Left lobe of liver (tissue), 2 donors: ENCODE measurements around the gene PRKCA. TPM values are rescaled to one million over a fixed set of nuclear protein-coding genes. Genes with fewer than 3 reads are reported as not detected.
A peak's percentile ranks its signal among the peaks of the same experiment; 100 is the strongest.
"Not testable (repeated sequence)": the region's sequence is repeated elsewhere in the genome, so short reads cannot be mapped to it uniquely, and the experiment has no call there.

Source experiments
- ATAC-seq: fragments of 200-7000 bp; cut with Tn5 transposase; one replicate; pipeline ENCODE4 v1.9.1; 2020; ENCODE audit warnings: mild to moderate bottlenecking, moderate library complexity
- DNase-seq: peaks from one replicate; pipeline ENCODE4 v3.0.0-alpha.2; 2020; ENCODE audit warnings: low spot score
- total RNA-seq: library from RNA; stranded (reverse); gene quantifications from one replicate; pipeline ENCODE4 v1.2.1, GENCODE V29; 2021
- donor health status: DM: no; HTN: no; CAD: no; lungs with moderate emphysema.
- donor health status: DM: no; HTN: yes; CAD: no.

PRKCA gene
- total RNA-seq, 1 donor from 2014 or later: 21.2 TPM

DNA sequence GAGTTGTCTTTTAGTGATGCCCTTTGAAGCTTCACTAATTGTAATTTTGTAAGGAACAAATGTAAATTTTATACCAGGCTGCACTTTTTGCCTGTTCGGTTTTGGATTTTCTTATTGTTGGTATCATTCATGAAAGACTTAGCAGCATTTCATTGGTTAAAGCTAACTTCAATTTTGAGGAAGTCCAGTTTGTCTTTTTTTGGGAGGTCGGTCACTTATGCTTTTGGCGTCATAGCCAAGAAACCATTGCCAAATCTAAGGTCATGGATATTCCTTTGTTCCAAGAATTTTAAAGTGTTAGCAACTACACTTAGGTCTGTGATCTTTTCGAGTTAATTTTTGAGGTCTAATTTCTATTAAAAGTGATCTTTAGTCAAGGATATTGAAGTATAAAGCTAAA, 77.1 kb downstream of the PRKCA start:
- DNase-seq (no peak), ATAC-seq (no peak)

- DNase-seq (no peak), ATAC-seq (no peak)
These were observed 77.6 kb downstream of the PRKCA start for GRCh38 chr17:66379996-66380395.

- no peak for ATAC-seq
- DNase-seq: no peak
These were observed 79.4 kb downstream of the PRKCA start for GRCh38 chr17:66381701-66382362.

- no peak for ATAC-seq
These were observed 80.9 kb downstream of the PRKCA start for GRCh38 chr17:66383333-66383732.

GRCh38 chr17:66386498-66387351, 84.3 kb downstream of the PRKCA start:
- DNase-seq: no peak
- no peak for ATAC-seq

More at GRCh38 chr17:66383333-66383732, 80.9 kb downstream of the PRKCA start:
- DNase-seq: no peak

DNA sequence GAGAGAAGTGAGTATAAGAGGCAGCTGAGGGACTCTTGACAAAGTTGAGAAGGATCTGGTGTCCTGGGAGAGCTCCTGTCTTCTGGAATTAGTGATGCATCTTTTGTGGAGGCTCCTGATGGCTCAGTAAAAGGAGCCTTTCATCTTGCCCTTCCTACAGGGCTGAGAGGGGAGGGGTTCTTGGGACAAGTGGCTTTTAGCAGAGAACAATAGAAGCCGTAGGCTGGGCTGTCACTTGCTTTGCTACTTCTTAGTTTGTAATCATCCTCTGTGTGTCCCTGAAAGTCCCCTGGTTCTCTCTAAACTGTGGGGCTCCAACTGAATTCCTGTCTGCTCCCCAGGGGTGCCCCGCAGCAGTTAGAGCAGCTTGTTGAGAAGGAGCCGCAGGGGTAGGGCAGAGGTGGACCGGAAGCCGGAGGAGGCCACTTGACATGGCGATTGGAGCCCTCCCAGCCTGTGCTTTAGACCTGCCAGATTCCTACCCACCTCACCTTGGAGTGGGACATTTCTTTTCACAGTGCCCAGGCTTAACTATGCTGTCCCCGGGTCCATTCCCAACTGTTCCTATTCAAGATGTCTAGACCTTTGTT, 85.1 kb downstream of the PRKCA start:
- ATAC-seq: no peak
- DNase-seq: no peak

DNA sequence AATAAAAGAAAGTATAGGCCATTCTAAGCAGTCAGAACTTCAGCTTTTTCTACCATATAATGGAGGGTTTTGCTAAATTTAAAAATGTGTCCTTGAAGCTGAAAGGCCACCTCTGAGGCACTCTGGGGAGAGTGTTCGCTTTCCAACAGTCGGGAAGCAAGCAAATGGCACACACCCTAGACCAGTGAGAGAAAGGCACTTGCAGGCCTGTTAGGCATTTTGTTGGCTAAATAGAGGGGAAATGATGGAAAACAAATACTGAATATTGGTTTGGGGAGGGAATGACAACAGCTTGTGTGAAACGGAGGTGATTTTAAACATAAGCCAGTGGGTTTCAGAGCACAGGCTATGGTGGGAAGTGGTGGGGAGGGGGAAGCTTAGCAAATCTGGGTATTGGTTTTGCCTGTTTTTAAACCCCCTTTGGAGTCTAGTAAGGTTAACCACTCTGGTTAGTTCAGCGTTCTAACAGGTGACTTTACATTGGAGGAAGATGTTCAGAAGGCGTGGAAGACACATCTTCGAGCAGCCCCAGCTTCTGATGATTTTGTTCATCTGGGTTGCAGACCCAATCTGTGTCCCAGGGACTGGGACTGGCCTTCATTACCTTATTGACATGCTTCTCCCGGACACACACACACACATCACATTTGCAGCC, 90.5 kb downstream of the PRKCA start:
- no peak for ATAC-seq
- no peak for DNase-seq

GRCh38 chr17:66395961-66396360, 93.5 kb downstream of the PRKCA start:
- DNase-seq (no peak), ATAC-seq (no peak)

DNA sequence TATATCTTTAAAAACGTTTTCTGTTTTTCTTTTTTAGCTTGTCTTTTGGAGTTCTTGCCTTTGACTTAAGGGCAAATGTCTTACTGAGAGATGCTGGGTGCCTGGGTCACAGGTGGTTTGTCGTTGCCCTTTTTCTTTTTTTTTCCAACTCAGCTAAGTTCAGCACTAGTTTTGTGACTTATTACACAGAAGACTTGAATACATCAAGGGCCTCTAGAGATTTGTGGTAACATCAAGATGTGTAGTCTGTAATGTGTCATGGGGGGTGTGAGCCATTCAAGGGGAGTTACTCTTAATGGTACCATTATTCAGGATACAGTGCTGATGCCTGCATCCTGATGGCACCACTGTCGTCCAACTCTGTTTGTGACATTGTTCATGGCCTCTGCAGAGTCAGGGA, 95.1 kb downstream of the PRKCA start:
- DNase-seq (no peak), ATAC-seq (no peak)

DNA sequence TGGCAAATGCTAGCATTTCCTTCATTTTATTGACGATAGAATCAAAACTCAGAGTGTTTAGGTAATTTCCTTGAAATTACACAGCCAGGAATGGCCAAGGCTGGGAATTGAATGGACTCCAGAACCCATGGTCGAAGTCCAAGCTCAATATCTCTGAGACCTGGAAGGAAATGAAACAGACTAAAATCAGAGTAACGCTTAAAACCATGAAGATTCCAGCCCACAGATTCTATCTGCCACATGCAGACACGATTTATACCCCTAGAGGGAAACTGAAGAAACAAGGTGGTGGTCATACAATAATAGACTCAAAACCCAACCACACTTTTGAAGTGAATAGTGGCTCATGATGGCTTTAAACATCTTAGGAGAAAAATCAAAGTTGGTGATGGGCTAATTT, 95.6 kb downstream of the PRKCA start:
- ATAC-seq (peak; percentile 60), DNase-seq (no peak)

- ATAC-seq (peak; percentile 65), DNase-seq (no peak)
These were observed 96.2 kb downstream of the PRKCA start for GRCh38 chr17:66398617-66399016.

DNA sequence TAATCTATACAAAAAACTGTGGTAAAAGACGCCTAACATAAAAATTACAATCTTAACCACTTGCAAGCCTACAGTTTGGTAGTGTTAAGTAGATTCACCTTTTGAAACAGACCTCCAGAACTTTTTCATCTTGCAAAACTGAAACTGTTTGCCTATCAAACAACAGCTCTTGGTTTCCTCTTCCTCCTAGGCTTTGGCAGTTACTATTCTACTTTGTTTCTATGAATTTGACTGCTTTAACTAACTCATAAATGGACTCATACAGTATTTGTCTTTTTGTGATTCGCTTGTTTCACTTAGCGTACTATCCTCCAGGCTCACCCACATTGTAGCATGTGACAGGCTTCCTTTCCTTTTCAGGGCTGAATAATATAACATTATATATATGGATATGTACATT, 97.0 kb downstream of the PRKCA start:
- ATAC-seq (peak; percentile 54), DNase-seq (no peak)

- not testable (repeated sequence) for ATAC-seq, DNase-seq
These were observed 97.8 kb downstream of the PRKCA start for GRCh38 chr17:66400041-66400688.

DNA sequence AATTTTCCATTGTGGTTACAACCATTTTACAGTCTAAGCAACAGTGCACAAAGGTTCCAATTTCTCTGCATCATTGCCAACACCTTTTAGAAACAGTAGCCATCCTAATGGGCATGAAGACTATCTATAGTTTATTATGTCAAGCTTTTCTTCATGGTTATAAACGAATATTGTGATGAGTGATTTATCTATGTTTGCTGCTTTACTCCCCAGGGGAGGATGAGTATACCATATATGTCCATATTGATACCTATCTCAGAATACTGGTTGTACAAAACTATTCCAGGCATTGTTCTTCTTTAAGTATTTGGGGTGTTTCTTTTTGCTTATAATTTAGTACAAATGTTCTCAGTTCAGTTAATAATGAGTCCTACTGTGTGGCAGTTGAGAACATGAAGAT, 98.3 kb downstream of the PRKCA start:
- no peak for DNase-seq
- ATAC-seq: no peak

GRCh38 chr17:66401364-66401763, 99.0 kb downstream of the PRKCA start:
- ATAC-seq: no peak
- DNase-seq: no peak

DNA sequence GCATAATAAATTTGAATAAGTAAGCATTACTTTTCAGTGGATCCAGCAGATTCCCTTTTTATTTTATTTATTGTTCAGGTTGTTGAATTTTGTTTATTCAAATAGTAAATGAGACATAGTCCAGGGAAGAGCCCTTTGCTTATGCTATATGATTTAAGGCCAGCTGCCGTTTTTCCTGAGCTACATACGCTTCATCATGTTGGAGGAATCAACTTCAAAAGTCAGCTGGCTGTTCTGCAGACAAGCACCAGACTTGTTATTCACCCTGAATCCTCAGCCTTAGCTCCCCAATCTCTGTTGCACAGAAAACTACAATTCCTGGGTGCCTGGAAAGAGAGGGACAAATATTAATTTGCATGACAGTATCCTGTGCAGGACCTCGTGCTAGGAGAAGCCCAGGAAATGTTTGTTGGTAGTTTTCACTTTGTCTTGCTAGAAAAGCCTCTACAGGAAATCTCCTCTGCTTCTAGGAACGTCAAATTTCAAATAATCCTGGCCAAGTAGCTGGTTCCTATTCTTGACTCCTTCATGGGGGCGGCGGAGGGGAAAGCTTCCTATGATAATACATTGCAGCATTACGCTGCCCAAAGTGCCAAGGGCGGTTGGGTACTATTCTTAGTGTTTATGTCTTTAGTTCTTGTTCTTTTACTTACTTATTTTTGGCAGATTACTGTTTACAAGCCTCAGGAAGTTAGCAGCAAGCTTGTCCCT, 101.6 kb downstream of the PRKCA start:
- ATAC-seq: no peak
- DNase-seq: no peak

GRCh38 chr17:66405836-66406677, 103.6 kb downstream of the PRKCA start:
- ATAC-seq (peak; percentile 51), DNase-seq (no peak)

GRCh38 chr17:66406701-66407644, 104.6 kb downstream of the PRKCA start:
- DNase-seq: no peak
- no peak for ATAC-seq
